Mammary epithelial cell (primary cell): ENCODE measurements around the gene KRTAP2-2.

Experiments used
- CTCF ChIP-seq, 2 donors: IDR thresholded peaks in 1 of 2; conservative IDR thresholded peaks in 1 of 2; 2 replicates each; pipeline ENCODE4 v1.5.1; 2011 to 2012; ENCODE audit warnings: inconsistent platforms in 2 of 2, low read length in 2 of 2, mild to moderate bottlenecking in 2 of 2, control low read depth in 1 of 2, low read depth in 1 of 2; ENCODE audit not compliant: insufficient read depth in 1 of 2; ENCODE audit errors: extremely low read depth in 1 of 2
- EZH2 ChIP-seq: IDR thresholded peaks from 2 replicates; pipeline ENCODE4 v1.6.1; 2012; ENCODE audit warnings: low read length, inconsistent platforms, borderline replicate concordance

GRCh38 chr17:41015454-41015853 lies 39.6 kb downstream of the KRTAP2-2 start:
- TF ChIP-seq CTCF (conservative IDR thresholded peaks at IDR 0.05 in 1 of 2, IDR thresholded peaks at IDR 0.05 in 1 of 2; ENCODE audit: extremely low read depth in 1 of 2, insufficient read depth in 1 of 2, low read depth in 1 of 2, low read length in 2 of 2) (no peak), EZH2 (no peak)
